Retina (tissue), 1 donor: Measurements from ENCODE around the gene CNOT2.

Source experiments
- DNase-seq: peaks from one replicate; pipeline ENCODE4 v3.0.0-alpha.2; 2016

CNOT2 gene, protein sequence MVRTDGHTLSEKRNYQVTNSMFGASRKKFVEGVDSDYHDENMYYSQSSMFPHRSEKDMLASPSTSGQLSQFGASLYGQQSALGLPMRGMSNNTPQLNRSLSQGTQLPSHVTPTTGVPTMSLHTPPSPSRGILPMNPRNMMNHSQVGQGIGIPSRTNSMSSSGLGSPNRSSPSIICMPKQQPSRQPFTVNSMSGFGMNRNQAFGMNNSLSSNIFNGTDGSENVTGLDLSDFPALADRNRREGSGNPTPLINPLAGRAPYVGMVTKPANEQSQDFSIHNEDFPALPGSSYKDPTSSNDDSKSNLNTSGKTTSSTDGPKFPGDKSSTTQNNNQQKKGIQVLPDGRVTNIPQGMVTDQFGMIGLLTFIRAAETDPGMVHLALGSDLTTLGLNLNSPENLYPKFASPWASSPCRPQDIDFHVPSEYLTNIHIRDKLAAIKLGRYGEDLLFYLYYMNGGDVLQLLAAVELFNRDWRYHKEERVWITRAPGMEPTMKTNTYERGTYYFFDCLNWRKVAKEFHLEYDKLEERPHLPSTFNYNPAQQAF

DNA sequence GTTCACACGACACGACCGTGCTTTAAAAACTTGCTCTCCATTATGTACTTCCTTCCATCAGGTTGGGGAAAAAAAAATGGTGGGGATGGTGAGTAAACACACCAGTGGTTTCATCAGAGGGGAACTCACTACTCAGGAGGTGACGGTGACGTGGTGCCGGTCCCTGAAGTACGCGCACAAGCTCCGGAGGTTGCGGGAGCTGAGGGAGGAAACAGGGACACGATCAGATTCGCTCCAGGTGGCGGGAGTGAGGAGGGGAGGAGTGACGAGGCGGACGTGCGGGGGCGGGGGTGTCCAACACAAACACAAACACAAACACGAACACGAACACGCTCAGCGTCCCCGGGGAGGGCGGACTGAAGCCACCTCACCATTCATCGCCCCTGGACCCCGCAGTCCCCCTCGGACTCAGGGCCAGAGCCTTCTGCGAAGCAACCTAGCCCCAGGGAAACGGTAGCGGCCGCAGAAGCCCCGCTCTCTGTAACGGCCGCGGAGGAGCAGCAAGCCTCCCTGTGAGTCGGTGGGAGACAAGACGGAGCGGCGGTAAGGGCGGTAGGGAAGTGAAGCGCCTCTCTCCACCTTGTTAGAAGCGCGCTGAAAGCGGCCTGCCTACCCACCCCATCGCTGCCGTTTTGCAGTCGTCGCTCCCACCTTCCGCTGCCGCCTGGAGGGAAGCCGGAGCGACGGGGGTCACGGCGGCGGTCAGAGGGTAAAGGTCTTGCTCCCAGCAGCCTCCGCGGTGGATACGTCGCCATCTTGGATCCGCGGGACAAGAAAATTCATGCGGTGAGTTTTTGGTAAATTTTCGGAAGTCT lies at the start of gene CNOT2:
Gene CNOT2, plus strand, starts transcription at position 739 of the 815 bp plus-strand sequence. CDS start 34,794 bp downstream, outside the sequence.
- peak; percentile 99 for DNase-seq

DNA sequence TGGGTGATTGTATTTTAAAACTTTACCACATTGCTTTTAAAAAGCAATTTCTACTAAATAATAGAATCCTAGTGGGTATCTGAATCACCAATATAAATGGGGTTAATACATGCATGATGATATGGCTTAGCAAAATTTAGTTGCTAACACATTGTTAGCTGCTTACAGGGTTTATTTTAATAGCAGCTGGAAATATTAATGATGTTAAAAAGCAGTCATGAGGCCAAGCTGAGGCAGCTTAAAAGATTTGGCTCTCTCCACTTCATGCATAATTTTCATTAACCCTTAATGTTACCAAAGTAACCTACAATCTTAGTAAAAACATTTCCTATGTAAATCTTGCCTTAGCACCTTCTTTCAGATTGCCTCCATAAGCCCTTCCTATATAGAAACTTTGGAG lies 49.2 kb upstream of the CNOT2 start:
- no peak for DNase-seq

DNA sequence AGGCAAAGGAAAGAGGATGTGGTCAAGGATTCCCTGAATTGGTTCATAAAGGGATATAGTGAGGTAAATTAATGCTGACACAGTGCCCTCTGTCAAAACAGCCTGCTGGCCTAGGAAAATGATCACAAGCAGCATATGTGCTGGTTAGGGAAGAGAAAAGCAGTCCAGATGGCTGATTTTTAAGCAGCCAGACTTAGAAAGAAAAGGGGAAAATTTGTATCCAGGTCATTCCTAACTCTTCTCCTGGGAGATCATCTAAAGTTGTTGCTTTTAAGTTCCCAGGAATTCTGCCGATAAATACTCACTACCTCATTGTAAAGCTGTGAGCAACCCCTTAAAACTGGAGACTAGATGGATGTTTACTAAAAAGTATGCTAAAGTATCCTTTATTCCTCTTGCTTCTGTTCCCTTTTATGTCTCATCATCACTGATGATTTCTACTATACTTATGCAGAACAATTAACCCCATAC lies 46.4 kb upstream of the CNOT2 start:
- peak; percentile 38 for DNase-seq

DNA sequence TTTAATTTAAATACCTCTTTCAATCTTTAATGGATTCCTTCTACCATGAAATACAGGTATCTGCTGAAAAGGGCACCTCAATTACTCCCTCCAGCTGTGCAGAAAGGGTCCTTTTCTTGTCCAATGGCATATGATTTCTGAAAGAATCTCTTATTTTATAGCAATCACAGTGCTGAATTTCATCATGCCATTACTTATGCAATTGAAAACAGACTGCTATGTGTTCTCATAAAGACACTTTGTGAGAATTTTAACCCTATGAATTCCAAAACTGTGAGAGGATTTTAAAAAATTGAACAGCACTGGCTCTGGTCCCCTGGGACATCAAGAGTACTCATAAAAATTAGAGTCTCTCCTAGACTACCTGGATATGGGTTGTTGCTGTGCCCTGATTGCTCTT lies 45.9 kb upstream of the CNOT2 start:
- no peak for DNase-seq

DNA sequence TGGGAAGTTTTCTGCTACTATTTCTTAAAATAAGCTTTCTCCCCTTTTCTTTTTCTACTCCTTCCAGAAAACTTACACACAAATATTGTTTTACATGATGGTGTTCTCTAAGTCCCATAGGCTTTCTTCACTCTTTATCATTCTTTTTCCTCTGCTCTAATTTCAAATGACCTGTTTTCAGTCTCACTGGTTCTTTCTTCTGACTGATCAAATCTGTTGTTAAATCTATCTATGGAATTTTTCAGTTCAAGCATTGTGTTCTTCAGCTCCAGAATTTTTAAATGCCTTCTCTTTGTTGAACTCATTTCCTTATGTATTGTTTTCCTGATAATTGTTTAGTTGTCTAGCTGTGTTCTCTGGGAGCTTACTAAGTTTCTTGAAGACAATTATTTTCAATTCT lies 29.5 kb upstream of the CNOT2 start:
- DNase-seq: no peak

DNA sequence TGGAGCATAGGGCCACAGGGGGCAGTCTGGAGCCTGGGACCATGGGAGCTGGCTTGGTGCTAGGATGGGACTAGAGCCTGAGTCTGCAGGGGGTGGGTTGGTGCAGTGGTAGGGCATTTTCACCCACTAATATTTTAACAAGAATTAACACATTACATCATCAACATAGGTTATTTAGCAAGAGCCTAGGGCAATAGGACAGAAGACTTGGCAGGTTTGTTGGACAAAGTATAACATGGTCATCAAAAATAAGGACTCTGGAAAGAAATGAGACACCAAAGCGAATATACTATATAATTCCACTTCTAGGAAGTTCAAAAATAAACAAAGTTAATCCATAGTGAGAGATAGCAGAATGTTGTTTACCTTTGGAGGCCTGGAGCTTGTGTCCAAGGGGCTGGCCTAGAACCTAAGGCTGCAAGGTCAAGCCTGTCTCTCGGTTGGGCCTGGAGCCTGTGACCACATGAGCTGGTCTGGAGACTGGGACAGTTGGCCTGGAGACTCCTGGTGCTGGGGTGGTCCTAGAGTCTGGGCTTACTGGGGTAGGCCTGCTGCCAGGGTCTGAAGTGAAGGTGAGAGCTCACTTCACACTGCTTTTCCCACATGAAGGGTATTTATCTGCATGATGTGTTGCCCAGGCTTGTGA lies 28.1 kb upstream of the CNOT2 start:
- no peak for DNase-seq

DNA sequence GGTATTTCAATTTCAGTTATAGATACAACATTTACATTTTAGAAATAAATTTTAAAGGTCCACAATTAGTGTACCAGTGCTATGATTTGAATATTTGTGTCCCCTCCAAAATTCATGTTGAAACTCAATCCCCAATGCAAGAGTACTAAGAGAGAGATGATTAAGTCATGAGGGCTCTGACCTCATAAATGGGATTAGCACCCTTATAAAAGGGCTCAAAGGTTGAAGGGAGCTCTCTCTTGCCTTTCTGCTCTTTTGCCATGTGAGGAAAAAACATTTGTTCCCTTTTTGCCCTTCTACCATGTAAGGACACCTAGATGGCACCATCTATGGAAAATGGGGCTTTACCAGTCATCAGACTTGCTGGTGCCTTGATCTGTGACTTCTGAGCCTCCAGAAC lies 25.8 kb upstream of the CNOT2 start:
- DNase-seq: no peak

DNA sequence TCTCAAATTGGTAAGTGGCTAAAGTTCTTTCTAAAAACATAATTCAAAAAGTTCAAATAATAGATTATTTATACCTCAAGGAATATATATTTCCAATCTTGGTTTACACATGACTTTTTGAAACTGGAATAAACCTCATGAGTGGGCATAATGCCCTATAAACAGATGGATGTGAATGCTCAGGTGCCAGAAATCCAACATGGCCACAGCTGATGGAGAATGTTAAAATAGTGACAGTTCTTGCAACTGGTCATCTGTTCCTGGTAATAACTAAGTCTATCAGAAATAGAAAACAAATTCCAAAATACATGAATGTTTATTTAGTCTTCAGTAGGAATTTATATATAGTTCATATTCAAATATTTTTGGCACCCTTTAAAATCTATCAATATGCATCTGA lies 21.6 kb upstream of the CNOT2 start:
- DNase-seq: no peak

DNA sequence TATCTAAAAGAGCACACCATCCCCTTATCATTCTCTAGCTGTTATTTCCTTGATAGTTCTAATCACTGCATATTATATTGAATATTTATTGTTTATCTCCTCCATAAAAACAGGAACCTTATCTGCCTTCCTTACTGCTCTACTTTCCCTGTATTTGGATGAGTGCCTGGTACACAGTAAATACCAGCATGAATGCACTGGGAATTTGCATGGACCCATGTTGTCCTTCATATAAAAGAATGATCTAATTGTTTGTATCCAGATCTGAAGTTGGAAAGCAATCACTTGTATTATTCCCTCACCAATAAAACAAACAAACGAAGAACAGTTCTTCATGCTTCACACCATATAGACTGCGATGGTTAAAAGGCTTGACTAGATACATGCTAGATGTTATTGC lies 15.3 kb upstream of the CNOT2 start:
- DNase-seq: no peak

DNA sequence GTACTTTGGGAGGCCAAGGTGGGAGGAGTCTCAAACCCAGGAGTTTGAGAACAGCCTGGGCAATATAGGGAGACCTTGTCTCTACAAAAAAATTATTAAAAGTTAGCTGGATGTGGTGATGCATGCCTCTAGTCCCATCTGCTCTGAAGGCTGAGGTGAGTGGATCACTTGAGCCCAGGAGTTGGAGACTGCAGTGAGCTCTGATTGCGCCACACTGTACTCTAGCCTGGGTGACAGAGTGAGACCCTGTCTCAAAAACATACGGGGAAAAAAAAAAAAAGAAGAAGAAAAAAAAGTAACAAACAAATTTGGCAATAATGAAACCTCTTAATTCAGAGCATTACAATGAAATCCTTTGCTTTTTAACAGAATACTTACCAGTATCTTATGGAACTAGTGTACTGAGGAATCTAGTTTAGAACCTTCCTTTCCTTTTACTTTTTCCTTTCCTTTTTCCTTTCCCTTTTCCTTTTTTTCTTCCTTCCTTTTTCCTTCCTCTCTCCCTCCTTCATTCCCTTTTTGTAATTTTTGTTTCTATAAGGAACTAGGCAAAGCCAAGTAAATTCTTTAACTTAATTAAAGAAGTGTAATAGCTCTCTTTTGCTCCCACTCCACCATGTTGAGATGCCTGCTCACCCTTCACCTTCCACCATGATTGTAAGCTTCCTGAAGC lies 12.2 kb upstream of the CNOT2 start:
- no peak for DNase-seq

DNA sequence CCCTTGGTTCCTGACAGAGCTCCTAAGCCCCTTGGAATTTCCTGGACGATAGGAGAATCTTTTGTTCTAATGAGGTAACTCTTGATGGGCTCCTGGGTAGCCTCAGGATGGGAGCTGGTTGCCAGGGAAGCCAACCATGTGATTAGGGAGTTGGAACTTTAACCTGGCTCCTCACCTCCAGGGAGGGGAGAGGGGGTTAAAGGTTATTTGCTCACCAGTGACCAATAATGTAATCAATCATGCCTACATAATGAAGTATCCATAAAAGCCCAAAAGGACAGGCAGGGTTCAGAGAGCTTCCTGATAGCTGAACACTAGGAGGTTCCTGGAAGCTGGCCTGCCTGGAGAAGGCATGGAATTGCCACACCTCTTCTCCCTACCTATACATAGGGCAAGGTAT lies 6.2 kb upstream of the CNOT2 start:
- DNase-seq: no peak

DNA sequence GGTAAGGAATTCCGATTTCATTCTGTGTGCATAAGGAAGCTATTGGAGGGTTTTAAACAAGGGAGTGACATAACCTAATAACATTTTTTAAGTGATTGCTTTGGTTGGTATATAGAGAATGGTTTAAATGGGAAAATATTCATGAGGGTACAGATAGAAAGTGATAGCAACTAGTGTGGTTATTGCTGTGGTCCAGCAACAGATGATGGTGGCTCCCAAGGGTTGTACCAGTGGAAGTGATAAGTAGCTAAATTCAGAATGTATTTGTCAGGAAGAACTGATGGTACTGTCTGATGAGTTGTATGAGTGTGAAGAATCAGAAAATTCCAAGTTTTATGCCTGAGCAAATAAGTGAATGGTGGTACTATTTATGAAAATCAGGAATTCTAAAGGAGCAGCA lies 2.6 kb upstream of the CNOT2 start:
- DNase-seq: no peak

DNA sequence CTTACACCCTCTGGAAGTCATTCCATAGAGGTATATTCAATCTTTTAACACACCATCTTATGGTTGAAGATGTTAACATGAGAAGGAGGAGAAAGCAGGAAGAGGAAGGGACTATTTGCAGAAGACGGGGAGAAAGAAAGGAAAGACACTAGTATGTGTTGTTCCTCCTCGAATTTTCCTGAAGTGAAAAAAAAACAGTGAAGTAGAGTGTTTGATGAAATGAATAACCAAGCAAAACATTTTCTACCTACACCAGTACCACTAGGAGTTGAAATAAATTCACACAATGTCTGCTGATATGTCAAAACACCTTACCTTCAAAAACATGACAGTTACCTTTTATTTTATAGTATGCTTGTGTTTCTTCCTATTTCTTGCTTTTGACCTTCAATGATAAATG lies 1.4 kb upstream of the CNOT2 start:
- DNase-seq: no peak

DNA sequence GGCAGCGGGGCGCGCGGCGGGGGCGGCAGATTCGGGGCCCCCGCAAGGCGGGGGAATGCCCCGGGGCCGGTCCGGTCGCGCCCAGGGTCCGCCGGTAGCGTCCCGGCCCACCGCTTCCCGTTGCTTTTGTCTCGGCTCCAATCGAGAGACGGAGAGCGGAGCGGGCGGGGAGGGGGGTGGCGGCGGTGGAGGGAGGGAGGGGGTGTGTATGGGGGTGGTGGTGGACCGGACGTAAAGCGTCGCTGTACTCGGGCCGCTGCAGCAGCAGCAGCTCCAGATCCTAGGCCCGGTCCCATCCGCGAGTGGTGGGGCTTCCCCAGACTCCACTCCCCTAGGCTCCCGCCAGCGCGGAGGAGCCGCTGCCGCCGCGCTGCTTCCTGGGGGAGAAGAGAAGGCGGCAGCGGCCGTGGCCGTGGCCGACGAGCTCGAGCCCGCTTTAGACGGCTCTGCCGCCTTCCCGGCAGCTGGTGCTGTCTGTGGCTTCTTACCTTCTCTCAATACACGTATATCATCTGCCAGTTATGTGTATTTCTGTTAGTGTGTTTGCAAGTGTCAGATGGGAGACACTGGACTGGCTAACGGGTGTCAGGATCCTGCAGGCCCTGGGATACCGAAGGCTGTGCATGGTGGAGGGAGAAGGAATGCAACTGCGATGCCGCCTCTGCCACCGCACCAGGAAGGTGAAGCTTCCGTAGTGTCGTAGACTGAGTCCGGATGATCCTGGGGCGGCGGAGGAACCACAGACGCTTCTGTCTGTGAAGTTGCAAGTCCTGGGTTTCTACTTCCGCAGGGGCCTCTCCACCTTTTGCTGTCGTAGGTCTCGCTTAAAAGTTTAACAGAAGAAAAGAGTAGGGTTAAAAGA lies 508 bp downstream of the CNOT2 start:
- peak; percentile 88 for DNase-seq

DNA sequence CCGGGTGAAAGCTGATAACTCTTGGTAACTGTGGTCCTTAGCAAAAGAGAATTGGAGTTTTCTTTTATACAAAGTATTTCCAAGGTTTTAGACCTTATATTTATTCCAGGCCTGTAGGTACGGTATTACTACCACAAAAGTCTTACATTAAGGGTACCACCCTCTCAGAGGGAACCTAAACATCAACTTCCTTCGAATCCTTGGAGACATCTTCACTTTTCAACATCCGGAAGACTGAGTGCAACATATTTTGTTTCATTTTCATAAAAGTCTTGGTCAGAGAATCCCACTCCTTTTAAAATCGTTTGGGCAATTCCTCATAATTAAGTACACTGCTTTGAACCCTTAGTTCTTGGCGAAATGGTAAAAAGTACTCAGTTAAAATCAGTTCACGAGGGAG lies 1.2 kb downstream of the CNOT2 start:
- no peak for DNase-seq

DNA sequence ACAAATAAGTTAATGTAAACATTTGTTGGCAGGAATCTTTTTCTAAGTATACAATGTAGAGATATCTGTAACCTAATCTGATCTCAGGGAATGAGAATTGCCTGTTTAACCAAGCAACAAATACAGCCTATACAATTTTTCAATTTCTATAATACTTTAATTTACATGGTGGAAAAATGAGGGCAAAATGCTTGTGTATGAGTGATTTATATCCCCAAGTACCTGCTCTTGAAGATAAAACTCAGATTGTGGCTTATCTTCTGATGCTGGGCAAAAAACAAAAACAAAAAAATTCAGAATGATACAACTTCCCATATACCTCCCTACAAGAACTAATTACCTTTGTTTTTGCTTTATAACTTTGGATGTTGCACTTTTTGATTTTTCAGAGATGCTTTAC lies 2.2 kb downstream of the CNOT2 start:
- no peak for DNase-seq

DNA sequence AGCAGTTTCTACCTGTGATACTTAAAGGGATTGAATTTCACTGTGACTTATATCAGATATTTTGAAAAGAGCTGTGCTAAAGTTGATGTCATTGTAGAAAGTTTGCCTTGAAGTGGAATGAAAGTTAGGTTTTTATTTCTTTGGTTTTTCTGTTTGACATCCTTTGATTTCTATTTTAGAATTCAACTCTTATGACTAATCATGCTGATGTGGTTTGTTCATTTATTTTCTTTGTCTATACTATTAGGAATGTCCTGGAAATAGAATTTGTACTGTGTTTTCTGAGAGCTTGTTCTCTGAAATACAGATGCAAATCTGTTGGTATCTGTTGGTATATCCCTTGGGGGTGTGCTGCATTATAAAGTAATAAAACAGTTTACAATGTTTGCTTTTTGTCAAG lies 3.3 kb downstream of the CNOT2 start:
- no peak for DNase-seq

DNA sequence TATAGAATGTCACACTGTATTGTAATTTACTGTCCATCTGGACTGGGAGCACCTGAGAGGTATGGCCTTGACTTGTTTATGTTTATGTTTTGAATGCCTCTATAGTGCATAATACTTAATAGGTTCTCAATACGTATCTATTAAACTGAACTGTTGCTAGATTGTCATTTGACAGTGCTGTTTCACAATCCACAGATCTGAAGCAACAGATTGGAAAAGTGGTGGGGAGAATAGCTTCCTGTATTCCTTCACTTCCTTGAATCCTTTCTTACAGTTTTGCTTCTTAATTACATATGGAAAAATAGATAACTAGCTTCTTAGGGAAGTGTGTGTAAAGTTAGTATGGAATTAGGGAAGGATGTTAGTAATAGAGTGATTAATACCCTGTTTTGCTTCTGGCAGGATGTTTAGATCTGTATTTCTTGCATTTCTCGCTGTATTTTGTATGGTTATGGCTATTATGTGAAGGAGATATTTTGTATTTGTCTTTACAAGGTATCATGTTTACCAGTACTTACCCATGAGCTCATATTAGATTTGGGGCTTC lies 4.5 kb downstream of the CNOT2 start:
- DNase-seq: no peak

DNA sequence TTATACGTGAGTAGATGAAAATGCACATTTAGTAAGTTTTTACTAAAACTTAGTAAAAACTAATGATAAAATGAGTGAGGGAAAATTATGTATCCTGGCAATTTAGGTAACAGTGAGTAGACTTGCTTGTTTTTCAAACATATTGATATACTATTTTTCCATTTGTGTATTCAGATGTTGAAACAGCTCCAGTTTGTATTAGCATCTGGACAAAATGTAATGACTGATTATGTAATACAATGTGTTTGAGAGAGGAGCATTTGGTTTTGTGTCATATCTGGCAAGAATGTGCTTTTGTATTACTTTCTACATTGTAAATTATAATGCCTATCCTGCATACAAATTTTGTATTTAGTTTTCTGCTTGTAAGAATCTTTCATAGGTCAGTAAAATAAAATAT lies 5.6 kb downstream of the CNOT2 start:
- DNase-seq: no peak

DNA sequence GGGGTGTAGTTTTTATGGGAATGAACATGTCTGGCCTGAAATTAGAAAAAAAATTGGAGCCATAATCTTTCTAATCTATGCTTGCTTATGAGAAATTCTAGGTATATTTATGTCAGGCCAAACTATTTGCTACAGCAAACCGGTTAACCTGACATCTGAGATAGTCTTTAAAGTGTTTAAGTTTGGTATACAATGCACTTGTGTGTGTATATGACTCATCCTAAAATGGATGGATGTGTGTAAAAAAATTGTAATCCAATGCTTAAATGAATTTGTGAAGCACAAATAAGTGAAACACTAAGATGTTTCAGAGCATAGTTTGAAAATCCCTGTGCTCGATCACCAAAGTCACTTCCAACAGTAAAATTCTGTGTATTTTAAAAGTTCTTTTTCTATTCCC lies 6.7 kb downstream of the CNOT2 start:
- DNase-seq: no peak

DNA sequence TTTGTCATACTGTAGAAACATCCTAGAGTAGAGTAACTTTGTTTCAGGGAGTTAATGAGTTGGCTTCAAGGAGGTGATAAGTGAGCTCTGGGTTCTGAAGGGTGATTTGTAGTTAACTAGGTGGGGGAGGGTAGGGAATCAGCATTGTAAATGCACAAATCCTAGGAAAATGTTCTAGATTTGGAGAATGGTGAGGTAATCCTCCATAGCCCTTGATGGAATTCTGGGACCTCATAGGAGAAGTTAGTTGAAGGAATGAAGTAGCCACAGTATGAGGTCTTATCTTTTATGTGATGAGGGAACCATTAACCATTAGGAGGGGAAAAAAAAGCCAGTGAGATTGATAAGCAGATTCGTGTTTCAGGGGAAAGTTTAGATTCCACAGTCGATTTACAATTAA lies 8.0 kb downstream of the CNOT2 start:
- no peak for DNase-seq

DNA sequence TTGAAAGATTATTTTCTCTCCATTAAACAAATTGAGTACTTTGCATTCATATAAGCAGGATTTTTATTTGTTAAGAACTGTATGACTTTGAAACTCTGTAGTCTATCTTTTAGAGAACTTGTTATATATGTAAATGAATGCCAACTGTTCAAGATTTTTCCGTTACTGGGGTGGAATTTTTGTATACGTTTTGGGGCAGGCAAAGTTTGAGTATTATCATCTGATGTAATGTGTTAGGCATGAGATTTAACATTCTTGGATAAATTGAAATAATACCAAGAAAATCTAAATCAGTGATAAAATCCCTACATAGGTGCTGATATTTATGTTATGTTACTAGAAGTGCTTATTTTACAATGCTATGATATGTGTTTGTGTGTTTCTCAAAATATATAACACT lies 8.4 kb downstream of the CNOT2 start:
- DNase-seq: no peak
